K562 (cell line): Measurements from ENCODE around the gene HTR6.

Source experiments
- CBFB ChIP-seq: sonication (generic); formaldehyde crosslinking; IDR thresholded peaks from 2 replicates; pipeline ENCODE4 v1.4.0; 2020; ENCODE audit warnings: mild to moderate bottlenecking, missing genetic modification reagents
- FOSL1 ChIP-seq: fragments of 200-800 bp; sonication (Bioruptor generic); conservative IDR thresholded peaks from 2 replicates; pipeline ENCODE4 v1.6.1; 2016; ENCODE audit warnings: missing genetic modification characterization, missing compliant biosample characterization
- MCM3 ChIP-seq: fragments of 450-650 bp; IDR thresholded peaks from 2 replicates; pipeline ENCODE4 v1.6.1; 2016
- MXI1 ChIP-seq: IDR thresholded peaks from 2 replicates; pipeline ENCODE4 v1.6.1; 2011; ENCODE audit warnings: low read depth, mild to moderate bottlenecking, improper control_type of control experiment, low read length
- PHF21A ChIP-seq: fragments of 450-650 bp; IDR thresholded peaks from 2 replicates; pipeline ENCODE4 v1.6.1; 2017; ENCODE audit warnings: low read depth, borderline replicate concordance
- RFX5 ChIP-seq: IDR thresholded peaks from 2 replicates; pipeline ENCODE4 v1.6.1; 2011; ENCODE audit warnings: low read depth, mild to moderate bottlenecking, improper control_type of control experiment, low read length
- SMAD1 ChIP-seq: fragments of 150-350 bp; IDR thresholded peaks from 2 replicates; pipeline ENCODE4 v1.6.1; 2014; ENCODE audit warnings: low read length, low read depth; ENCODE audit not compliant: partially characterized antibody
- SMAD4 ChIP-seq: fragments of 250-450 bp; sonication (Bioruptor Pico); conservative IDR thresholded peaks from 2 replicates; pipeline ENCODE4 v1.8.0; 2021; ENCODE audit warnings: inconsistent platforms, mild to moderate bottlenecking, moderate library complexity
- SMC3 ChIP-seq: conservative IDR thresholded peaks from 2 replicates; pipeline ENCODE4 v1.6.1; 2011; ENCODE audit warnings: low read depth, low read length, improper control_type of control experiment; ENCODE audit not compliant: insufficient read depth
- SRSF9 ChIP-seq: fragments of 200-400 bp; formaldehyde crosslinking; IDR thresholded peaks from 2 replicates; pipeline ENCODE4 v1.6.1; 2017; ENCODE audit warnings: low read depth, low read length, borderline replicate concordance
- TF ChIP-seq, protein P1 (sequence below), 3 experiments: IDR thresholded peaks in 2 of 3; conservative IDR thresholded peaks in 1 of 3; 2 replicates each; pipeline ENCODE4 v1.5.1; 2011 to 2012; ENCODE audit warnings: low read length in 3 of 3, mild to moderate bottlenecking in 3 of 3, control low read depth in 2 of 3, improper control_type of control experiment in 1 of 3, inconsistent platforms in 1 of 3, low read depth in 1 of 3, mixed read lengths in 1 of 3, moderate library complexity in 1 of 3; ENCODE audit not compliant: insufficient read depth in 2 of 3

DNA sequence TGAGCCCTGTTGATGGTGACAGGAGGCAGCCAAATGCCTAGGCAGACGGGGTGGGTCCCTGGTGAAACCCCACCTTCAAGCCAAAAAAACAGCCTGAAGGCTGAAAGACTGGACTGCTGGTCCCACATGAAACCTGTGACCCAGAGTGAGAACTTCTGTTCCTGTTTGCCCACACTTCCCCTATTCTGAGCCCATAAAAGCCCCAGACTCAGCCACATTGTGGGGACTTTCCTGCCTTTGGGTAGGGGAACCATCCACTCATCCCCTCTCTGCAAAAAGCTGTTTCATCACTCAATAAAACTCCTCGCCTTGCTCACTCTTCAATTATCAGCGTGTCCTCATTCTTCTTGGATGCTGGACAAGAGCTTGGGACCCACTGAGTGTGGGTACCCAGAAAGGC lies 25.2 kb downstream of the HTR6 start:
- TF ChIP-seq PHF21A: no peak
- no peak for TF ChIP-seq SMAD1
- no peak for TF ChIP-seq SMC3
- no peak for TF ChIP-seq CBFB (CRISPR knock-in tag)
- TF ChIP-seq, protein P1, sequence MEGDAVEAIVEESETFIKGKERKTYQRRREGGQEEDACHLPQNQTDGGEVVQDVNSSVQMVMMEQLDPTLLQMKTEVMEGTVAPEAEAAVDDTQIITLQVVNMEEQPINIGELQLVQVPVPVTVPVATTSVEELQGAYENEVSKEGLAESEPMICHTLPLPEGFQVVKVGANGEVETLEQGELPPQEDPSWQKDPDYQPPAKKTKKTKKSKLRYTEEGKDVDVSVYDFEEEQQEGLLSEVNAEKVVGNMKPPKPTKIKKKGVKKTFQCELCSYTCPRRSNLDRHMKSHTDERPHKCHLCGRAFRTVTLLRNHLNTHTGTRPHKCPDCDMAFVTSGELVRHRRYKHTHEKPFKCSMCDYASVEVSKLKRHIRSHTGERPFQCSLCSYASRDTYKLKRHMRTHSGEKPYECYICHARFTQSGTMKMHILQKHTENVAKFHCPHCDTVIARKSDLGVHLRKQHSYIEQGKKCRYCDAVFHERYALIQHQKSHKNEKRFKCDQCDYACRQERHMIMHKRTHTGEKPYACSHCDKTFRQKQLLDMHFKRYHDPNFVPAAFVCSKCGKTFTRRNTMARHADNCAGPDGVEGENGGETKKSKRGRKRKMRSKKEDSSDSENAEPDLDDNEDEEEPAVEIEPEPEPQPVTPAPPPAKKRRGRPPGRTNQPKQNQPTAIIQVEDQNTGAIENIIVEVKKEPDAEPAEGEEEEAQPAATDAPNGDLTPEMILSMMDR (IDR thresholded peaks at IDR 0.05 in 2 of 3, conservative IDR thresholded peaks at IDR 0.05 in 1 of 3; ENCODE audit: insufficient read depth in 2 of 3, low read depth in 1 of 3, low read length in 3 of 3): no peak
- no peak for TF ChIP-seq MCM3
- TF ChIP-seq MXI1: no peak
- no peak for TF ChIP-seq SRSF9
- TF ChIP-seq RFX5: no peak
- TF ChIP-seq FOSL1: no peak
- no peak for TF ChIP-seq SMAD4 (CRISPR knock-in tag)
